Regular cardiac myocyte (primary cell): ENCODE results near the gene LPAR1. TPM values are rescaled to one million over a fixed set of nuclear protein-coding genes. Genes with fewer than 3 reads are reported as not detected.

Experiments used
- total RNA-seq: library from RNA; depleted of rRNA; stranded (reverse); fragments of >200 nt; gene quantifications from 2 replicates; pipeline ENCODE4 v1.2.3, GENCODE V29; 2014

The LPAR1 gene
- 50.7 and 58.5 TPM in 2 replicates for total RNA-seq

DNA sequence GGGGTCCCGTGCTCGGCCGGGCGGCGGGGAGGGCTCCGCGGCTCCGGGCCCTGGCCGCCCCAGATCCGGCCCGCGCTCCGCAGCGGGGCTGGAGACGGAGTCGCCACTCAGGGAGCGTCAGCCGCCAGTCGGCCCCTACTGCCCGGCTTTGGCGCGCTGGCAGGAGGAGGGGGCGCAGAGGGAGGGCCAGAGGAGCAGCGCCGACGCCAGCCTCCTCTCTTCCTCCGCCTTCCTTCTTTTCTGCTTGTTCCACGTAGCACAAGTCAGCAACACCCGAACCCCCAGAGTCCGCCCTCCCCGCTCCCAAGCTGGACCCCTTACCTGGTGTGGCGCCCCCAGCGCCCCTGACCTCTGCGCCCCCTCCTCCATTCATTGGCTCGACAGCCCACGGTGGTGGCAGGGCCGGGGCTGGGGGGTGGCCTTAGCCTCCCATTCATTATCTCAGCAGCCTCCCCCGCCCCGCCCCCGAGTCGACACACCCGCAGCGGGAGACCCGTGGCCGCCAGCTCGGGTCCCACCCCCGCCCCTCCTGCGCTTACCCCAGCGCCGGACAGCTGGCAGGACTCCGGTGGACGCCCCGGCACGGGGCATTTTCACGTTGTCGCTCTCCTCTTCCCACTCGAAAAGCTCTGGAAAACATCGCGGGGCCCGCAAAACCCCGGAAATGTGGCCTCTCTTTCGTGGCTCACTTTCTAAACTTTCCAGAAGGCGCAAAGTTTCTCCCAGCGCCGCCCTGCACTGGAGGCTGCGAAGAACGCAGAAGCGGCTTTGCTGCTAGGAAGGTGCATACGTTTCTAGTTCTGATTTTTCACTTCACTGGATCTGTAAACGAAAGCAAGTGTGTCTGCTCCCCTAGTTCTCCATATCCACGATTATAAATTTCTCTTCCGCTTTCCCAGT is at the start of gene LPAR1:
TSS of gene LPAR1 (minus strand) at position 140 of the 900 bp plus-strand sequence. CDS start 66,353 bp downstream, outside the sequence.

